Measurements from ENCODE around the gene WASF2.
A peak's percentile ranks its signal among the peaks of the same experiment; 100 is the strongest.
"Not testable (repeated sequence)": the region's sequence is repeated elsewhere in the genome, so short reads cannot be mapped to it uniquely, and the experiment has no call there.

Gene WASF2

GRCh38 chr1:27489973-27490741 lies at the start of gene WASF2:
WASF2 (minus strand) TSS chr1:27490167; CDS start chr1:27428890, 61,277 bp downstream.
- peak; percentile 96 for DNase-seq (ENCODE audit: low read depth)

DNA sequence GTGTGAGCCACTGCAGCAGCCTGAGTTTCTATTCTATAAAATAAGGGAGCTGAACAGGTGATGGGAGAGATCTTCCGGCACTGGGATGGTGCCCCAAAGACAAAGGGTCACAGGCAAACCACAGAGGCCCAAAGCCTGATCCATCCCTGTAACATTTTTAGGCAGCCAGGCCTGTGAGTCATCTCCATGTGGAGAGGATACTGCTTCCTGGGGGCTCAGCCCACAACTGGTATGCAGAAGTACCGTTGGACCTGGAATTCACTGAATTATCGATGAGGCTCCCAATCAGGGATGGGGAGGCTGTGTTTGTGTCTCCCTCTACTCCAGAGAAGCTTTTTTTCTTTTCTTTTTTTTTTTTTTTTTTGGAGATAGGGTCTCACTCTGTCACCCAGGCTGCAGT lies 48.8 kb upstream of the WASF2 start:
- DNase-seq (ENCODE audit: low read depth), result peak; percentile 92

DNA sequence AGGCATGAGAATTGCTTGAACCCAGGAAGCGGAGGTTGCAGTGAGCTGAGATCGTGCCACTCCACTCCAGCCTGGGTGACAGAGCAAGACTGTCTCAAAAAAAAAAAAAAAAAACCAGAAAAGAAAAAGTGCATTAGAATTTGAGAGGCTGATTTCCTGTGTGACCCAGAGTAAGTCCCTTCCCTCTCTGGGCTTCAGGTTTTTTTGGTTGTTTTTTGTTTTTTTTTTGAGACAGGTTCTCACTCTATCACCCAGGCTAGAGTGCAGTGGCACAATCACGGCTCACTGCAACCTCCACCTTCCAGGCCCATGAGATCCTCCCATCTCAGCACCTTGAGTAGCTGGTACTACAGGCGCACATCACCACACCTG lies 48.3 kb upstream of the WASF2 start:
- not testable (repeated sequence) for DNase-seq (ENCODE audit: low read depth)

DNA sequence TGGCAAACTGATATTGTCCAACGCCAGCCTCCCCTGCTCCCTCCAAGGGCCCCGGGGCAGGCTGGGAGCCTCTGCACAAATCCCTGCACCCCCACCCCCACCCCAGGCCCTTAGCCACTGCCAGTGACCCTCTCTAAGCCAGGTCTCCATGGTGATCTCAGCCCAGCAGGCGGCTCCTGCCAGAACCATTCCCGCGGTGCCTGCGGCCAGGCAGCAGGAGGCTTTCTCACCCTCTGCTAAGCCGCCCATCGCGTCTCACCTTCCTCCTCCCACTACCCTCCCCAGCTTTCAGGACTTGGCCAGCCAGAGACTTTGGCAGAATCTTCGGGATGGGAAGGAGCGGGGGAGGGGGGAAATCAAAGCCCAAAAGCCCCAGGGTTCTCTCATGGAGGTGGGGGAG lies 46.8 kb upstream of the WASF2 start:
- DNase-seq (ENCODE audit: low read depth), result peak; percentile 76

GRCh38 chr1:27536010-27536757 lies 46.2 kb upstream of the WASF2 start:
- DNase-seq (ENCODE audit: low read depth), result no peak

GRCh38 chr1:27535386-27535785 lies 45.4 kb upstream of the WASF2 start:
- no peak for DNase-seq (ENCODE audit: low read depth)

GRCh38 chr1:27531959-27532685 lies 42.2 kb upstream of the WASF2 start:
- no peak for DNase-seq (ENCODE audit: low read depth)

GRCh38 chr1:27530192-27530591 lies 40.2 kb upstream of the WASF2 start:
- no peak for DNase-seq (ENCODE audit: low read depth)

- DNase-seq (ENCODE audit: low read depth), result no peak
These were observed 39.7 kb upstream of the WASF2 start for GRCh38 chr1:27529704-27530018.

DNA sequence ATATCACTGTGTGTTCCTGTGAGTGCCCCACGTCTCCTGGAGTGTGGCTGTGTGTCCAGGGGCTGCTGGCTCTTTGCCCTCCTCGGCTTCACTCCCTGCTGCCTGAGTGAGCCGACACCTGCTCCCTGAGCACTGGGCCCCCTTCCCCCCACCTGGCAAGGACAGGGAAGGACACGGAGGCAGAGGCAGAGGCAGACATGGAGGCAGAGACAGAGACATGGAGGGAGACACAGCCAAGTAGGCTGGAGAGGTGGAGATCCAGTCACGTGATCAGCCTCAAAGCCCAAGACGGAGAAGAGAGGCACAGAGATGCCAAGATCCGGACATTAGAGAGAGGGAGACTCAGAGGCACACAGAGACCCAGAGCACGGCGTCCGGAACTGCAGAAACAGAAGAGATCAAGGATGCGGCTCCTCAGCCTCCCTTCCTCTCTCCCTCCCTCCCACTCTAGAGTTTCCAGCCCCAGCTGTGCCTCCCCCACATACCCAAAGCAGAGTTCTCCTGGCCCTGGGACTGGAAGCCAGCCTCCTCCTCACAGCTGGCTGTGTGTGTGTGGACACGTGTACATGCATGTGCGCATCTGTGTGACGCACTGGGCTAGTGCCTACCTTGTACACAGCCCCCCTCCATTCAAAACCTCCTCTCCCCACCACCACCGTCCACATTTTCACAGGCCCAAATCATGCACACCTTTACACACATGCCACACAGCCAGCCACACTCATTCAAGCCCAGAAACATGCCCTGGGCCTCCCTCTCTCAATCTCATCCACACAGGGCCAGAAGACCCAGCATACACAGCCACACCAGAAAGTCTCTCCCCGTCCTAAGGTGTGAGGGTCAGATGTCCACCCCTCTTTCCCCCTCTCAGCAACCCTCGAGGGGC lies 39.1 kb upstream of the WASF2 start:
- DNase-seq (ENCODE audit: low read depth), result peak; percentile 41

GRCh38 chr1:27527890-27528817 lies 38.2 kb upstream of the WASF2 start:
- no peak for DNase-seq (ENCODE audit: low read depth)

DNA sequence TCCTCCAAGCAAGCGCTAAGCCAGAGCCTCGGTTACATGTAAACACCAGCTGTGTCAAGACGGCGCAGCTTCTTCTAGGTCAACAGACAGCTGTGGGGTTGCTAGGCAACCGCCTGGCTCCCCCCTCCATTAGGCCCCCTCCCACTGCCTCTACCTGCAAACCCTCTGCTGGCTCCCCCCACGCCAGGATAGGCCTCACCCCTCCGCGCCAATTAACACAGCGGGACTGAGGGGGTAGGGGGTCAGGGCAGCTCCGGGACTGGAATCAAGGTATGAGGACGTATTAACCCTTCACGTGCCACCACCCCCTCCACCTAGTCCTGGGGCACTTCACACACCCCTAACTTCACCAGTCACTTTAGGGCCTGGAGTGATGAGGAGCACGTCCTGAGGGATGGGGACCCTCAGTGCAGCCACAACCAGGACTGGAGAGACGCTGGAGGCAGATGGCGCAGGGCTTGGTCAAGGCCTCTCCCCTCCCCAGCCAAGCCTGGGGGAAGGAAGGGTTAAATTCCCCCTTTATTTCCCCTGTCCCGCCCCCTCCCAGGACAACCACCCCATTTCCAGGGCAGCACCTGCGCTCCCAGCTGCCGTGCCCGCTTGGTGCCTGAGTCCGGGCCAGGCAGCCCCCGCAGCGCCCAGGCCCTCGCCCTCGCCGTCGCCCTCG lies 37.4 kb upstream of the WASF2 start:
- no peak for DNase-seq (ENCODE audit: low read depth)

GRCh38 chr1:27526569-27527222 lies 36.7 kb upstream of the WASF2 start:
- DNase-seq (ENCODE audit: low read depth), result no peak

- DNase-seq (ENCODE audit: low read depth), result peak; percentile 51
These were observed 35.6 kb upstream of the WASF2 start for GRCh38 chr1:27525296-27526272.

GRCh38 chr1:27523337-27524020 lies 33.5 kb upstream of the WASF2 start:
- no peak for DNase-seq (ENCODE audit: low read depth)

DNA sequence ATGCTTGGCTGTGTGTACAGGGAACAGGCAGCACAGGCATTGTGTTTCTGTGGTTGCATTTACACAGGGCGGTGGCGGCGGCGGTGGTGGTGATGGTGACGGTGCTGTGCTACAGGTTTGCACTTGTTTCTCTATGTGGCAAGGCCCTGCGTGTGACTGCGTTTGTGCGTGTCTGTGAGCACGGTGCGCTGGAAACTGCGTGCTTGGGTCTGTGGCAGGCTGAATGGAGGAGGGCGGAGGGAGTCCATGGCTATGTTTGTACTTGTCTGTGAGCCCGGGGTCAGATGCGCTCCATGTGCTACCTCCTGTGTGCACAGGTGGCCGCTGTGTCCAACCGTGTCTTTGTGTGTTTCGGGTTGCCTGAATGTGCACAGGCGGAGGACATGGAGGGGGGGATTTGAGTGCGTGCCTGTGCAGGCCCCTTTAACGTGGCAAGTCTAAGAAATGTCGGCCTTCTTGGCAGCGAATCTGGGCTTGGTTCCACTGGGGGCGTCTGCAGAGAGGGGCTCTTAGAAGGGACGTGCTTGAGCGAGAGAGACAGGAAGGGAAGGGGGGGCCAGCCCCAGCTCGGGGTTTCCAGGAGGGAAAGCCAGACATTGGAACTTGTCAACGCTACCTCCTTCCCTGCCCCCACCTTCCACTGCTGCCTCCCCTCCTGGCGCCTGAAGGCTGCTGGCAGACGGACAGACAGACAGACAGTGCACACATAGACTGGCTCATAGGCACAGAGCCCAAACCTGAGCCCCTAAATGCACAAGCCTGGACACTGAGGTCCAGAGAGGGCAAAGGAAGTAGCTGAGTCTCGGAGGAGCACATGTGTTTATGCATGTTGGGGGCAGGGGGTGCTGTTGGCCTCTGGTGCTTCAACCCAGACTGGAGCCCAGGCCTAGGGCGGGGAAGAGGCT lies 32.7 kb upstream of the WASF2 start:
- peak; percentile 28 for DNase-seq (ENCODE audit: low read depth)
